SK-N-SH (cell line): Measurements from ENCODE around the gene ZNF783. TPM values are rescaled to one million over a fixed set of nuclear protein-coding genes. Genes with fewer than 3 reads are reported as not detected.

ENCODE experiments used
- CTCF ChIA-PET: fragments of 300-600, 350-600 bp; formaldehyde crosslinking; extraction: SDS; loops from one replicate; lab custom pipeline; 2021; lab: Yijun Ruan, JAX
- POLR2A ChIA-PET: fragments of 350-600 bp; sonication (Branson Sonifier 250); formaldehyde crosslinking; extraction: SDS; loops from one replicate; lab custom pipeline; 2020; ENCODE audit warnings: antibody characterized with exemption, inconsistent platforms; lab: Yijun Ruan, JAX
- DNase-seq: peaks from one replicate; pipeline ENCODE4 v3.0.0; 2012
- H2AFZ ChIP-seq: fragments of 200-600 bp; sonication (generic); 2 replicates; pipeline ENCODE4 v1.8.1; 2016; ENCODE audit warnings: antibody characterized with exemption, mild to moderate bottlenecking, low read depth
- H3F3A ChIP-seq: fragments of 200-600 bp; sonication (generic); replicated peaks from 2 replicates; pipeline ENCODE3; 2016; ENCODE audit warnings: antibody characterized with exemption, mild to moderate bottlenecking; ENCODE audit not compliant: insufficient read depth
- H3K27ac ChIP-seq, 2 experiments: fragments of 200-500 bp in 1 of 2; fragments of 200-600 bp in 1 of 2; sonication (Bioruptor generic) in 1 of 2; sonication (generic), shearing (Covaris generic) in 1 of 2; 2 replicates each; pipeline versions ENCODE4 v1.5.1 to v1.6.1; 2014 to 2016; ENCODE audit warnings: low read depth in 2 of 2, inconsistent platforms in 1 of 2, low read length in 1 of 2, mild to moderate bottlenecking in 1 of 2, mixed read lengths in 1 of 2
- H3K27me3 ChIP-seq: fragments of 200-600 bp; sonication (generic), shearing (Covaris generic); 2 replicates; pipeline ENCODE4 v1.6.1; 2016; ENCODE audit warnings: mixed run types; ENCODE audit not compliant: insufficient read depth
- H3K36me3 ChIP-seq, 2 experiments: fragments of 200-500 bp in 1 of 2; fragments of 200-600 bp in 1 of 2; sonication (Bioruptor generic) in 1 of 2; sonication (generic) in 1 of 2; replicated peaks in 1 of 2; 2 replicates each; pipeline versions ENCODE3 to v1.5.1; 2014 to 2016; ENCODE audit warnings: low read length in 1 of 2, mild to moderate bottlenecking in 1 of 2; ENCODE audit not compliant: insufficient read depth in 2 of 2, control insufficient read depth in 1 of 2
- H3K4me1 ChIP-seq, 2 experiments: fragments of 200-500 bp in 1 of 2; fragments of 200-600 bp in 1 of 2; sonication (Bioruptor generic) in 1 of 2; sonication (generic), shearing (Covaris generic) in 1 of 2; 2 replicates each; pipeline versions ENCODE4 v1.5.1 to v1.6.1; 2014 to 2016; ENCODE audit warnings: low read depth in 1 of 2, low read length in 1 of 2, mixed run types in 1 of 2; ENCODE audit not compliant: insufficient read depth in 2 of 2, control insufficient read depth in 1 of 2
- H3K4me2 ChIP-seq: fragments of 200-600 bp; sonication (generic), shearing (Covaris generic); 2 replicates; pipeline ENCODE4 v1.6.1; 2017; ENCODE audit warnings: mixed run types
- H3K4me3 ChIP-seq, 2 experiments: fragments of 200-500 bp in 1 of 2; fragments of 200-600 bp in 1 of 2; sonication (Bioruptor generic) in 1 of 2; sonication (generic), shearing (Covaris generic) in 1 of 2; 2 replicates each; pipeline versions ENCODE4 v1.5.1 to v1.8.1; 2014 to 2016; ENCODE audit warnings: low read depth in 2 of 2, inconsistent platforms in 1 of 2, low read length in 1 of 2, mild to moderate bottlenecking in 1 of 2, mixed read lengths in 1 of 2, moderate library complexity in 1 of 2
- H3K79me2 ChIP-seq: fragments of 200-600 bp; sonication (generic); 2 replicates; pipeline ENCODE4 v1.8.1; 2017; ENCODE audit warnings: mild to moderate bottlenecking; ENCODE audit not compliant: insufficient read depth
- H3K9ac ChIP-seq: fragments of 200-600 bp; sonication (generic); 2 replicates; pipeline ENCODE4 v1.6.1; 2017; ENCODE audit warnings: mixed run types
- H3K9me2 ChIP-seq: fragments of 200-600 bp; sonication (generic); 2 replicates; pipeline ENCODE4 v1.6.1; 2017; ENCODE audit warnings: mixed run types
- H3K9me3 ChIP-seq: fragments of 200-600 bp; sonication (generic); 2 replicates; pipeline ENCODE4 v1.6.1; 2017; ENCODE audit warnings: mixed run types, mild to moderate bottlenecking, moderate library complexity
- H4K20me1 ChIP-seq: fragments of 200-600 bp; sonication (generic); 2 replicates; pipeline ENCODE4 v1.6.1; 2017; ENCODE audit warnings: mild to moderate bottlenecking, mixed run types; ENCODE audit not compliant: insufficient read depth
- CHD2 ChIP-seq: fragments of 150-350 bp; IDR thresholded peaks from 2 replicates; pipeline ENCODE4 v1.6.1; 2018; ENCODE audit warnings: low read length; ENCODE audit not compliant: partially characterized antibody
- EP300 ChIP-seq, 2 experiments: IDR thresholded peaks; 2 replicates each; pipeline versions ENCODE4 v1.4.0 to v1.6.1; 2012; ENCODE audit warnings: borderline replicate concordance in 1 of 2, low read depth in 1 of 2, low read length in 1 of 2
- GABPA ChIP-seq: IDR thresholded peaks from 2 replicates; pipeline ENCODE4 v1.4.0; 2012; ENCODE audit warnings: low read depth, mild to moderate bottlenecking
- IRF3 ChIP-seq: fragments of 150-350 bp; IDR thresholded peaks from 2 replicates; pipeline ENCODE4 v1.6.1; 2016; ENCODE audit warnings: mild to moderate bottlenecking, low read depth, low read length
- JUND ChIP-seq: IDR thresholded peaks from 2 replicates; pipeline ENCODE4 v1.4.0; 2012
- NRF1 ChIP-seq: IDR thresholded peaks from 2 replicates; pipeline ENCODE4 v1.6.1; 2012; ENCODE audit warnings: low read depth, mild to moderate bottlenecking, low read length
- PBX3 ChIP-seq: IDR thresholded peaks from 2 replicates; pipeline ENCODE4; 2012
- POLR2AphosphoS5 ChIP-seq: IDR thresholded peaks from 2 replicates; pipeline ENCODE4 v1.6.1; 2012; ENCODE audit warnings: low read depth, low read length
- RAD21 ChIP-seq: IDR thresholded peaks from 2 replicates; pipeline ENCODE4 v1.6.1; 2012; ENCODE audit warnings: mild to moderate bottlenecking, low read length
- RFX5 ChIP-seq: IDR thresholded peaks from 2 replicates; pipeline ENCODE4 v1.6.1; 2012; ENCODE audit warnings: mild to moderate bottlenecking, improper control_type of control experiment, low read length
- RXRA ChIP-seq: IDR thresholded peaks from 2 replicates; pipeline ENCODE4 v1.4.0; 2012; ENCODE audit warnings: low read depth, mild to moderate bottlenecking, borderline replicate concordance
- TEAD4 ChIP-seq: IDR thresholded peaks from 2 replicates; pipeline ENCODE4 v1.4.0; 2012; ENCODE audit warnings: mild to moderate bottlenecking, borderline replicate concordance; ENCODE audit not compliant: insufficient read depth
- YY1 ChIP-seq: IDR thresholded peaks from 2 replicates; pipeline ENCODE4 v1.4.0; 2012; ENCODE audit warnings: low read depth, mild to moderate bottlenecking
- ZBTB33 ChIP-seq: IDR thresholded peaks from 2 replicates; pipeline ENCODE4 v1.4.0; 2012; ENCODE audit warnings: low read depth, borderline replicate concordance
- WGBS: methylation state at CpG from one replicate; pipeline ENCODE4 v1.1.6; 2017; ENCODE audit warnings: low lambda C conversion rate; 5-methylcytosine and 5-hydroxymethylcytosine counted together
- polyA plus RNA-seq, 3 experiments: library from polyadenylated mRNA; depleted of rRNA; stranded (reverse); fragments of >200 nt; gene quantifications; 2 replicates each; pipeline ENCODE4 v1.2.3, GENCODE V29; 2012
- TF ChIP-seq, protein P1 (sequence below): IDR thresholded peaks from 2 replicates; pipeline ENCODE4 v1.6.1; 2012; ENCODE audit warnings: mild to moderate bottlenecking, low read depth, low read length, moderate library complexity
- TF ChIP-seq, protein P2 (sequence below): fragments of 150-350 bp; IDR thresholded peaks from 2 replicates; pipeline ENCODE4 v1.6.1; 2017; ENCODE audit warnings: antibody characterized with exemption, low read length, low read depth, borderline replicate concordance

Gene ZNF783
- polyA plus RNA-seq, 1 of the 3 experiments (the other 2 are of a cell fraction) = 12.5 TPM

- Histone ChIP-seq H4K20me1 (no peaks in the 10 kb centered on the region), H3K4me2 (no peak overlapping the region), H3K4me1 (peaks cover 0 to 2% of the 10 kb centered on the region in 2 experiments; a peak in 1 of 4 replicates), H3K27me3 (no peaks in the 10 kb centered on the region), H3K27ac (no peak overlapping the region), H3K4me3 (no peak overlapping the region), H3F3A (no peaks in the 10 kb centered on the region), H3K9ac (no peak overlapping the region), H3K9me2 (no peaks in the 10 kb centered on the region), H3K79me2 (no peaks in the 10 kb centered on the region), H3K9me3 (no peaks in the 10 kb centered on the region), H2AFZ (no peak overlapping the region), H3K36me3 (peaks cover 0 to 16% of the 10 kb centered on the region in 2 experiments)
- no peak for DNase-seq
- TF ChIP-seq RFX5 = no peak
- no peak for TF ChIP-seq TEAD4
- TF ChIP-seq NRF1 = no peak
- no peak for TF ChIP-seq YY1
- TF ChIP-seq, protein P1, sequence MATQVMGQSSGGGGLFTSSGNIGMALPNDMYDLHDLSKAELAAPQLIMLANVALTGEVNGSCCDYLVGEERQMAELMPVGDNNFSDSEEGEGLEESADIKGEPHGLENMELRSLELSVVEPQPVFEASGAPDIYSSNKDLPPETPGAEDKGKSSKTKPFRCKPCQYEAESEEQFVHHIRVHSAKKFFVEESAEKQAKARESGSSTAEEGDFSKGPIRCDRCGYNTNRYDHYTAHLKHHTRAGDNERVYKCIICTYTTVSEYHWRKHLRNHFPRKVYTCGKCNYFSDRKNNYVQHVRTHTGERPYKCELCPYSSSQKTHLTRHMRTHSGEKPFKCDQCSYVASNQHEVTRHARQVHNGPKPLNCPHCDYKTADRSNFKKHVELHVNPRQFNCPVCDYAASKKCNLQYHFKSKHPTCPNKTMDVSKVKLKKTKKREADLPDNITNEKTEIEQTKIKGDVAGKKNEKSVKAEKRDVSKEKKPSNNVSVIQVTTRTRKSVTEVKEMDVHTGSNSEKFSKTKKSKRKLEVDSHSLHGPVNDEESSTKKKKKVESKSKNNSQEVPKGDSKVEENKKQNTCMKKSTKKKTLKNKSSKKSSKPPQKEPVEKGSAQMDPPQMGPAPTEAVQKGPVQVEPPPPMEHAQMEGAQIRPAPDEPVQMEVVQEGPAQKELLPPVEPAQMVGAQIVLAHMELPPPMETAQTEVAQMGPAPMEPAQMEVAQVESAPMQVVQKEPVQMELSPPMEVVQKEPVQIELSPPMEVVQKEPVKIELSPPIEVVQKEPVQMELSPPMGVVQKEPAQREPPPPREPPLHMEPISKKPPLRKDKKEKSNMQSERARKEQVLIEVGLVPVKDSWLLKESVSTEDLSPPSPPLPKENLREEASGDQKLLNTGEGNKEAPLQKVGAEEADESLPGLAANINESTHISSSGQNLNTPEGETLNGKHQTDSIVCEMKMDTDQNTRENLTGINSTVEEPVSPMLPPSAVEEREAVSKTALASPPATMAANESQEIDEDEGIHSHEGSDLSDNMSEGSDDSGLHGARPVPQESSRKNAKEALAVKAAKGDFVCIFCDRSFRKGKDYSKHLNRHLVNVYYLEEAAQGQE = no peak
- TF ChIP-seq GABPA = no peak
- no peak for TF ChIP-seq JUND
- TF ChIP-seq PBX3 = no peak
- no peak for TF ChIP-seq CHD2
- no peak for TF ChIP-seq EP300 (IDR thresholded peaks at IDR 0.05; ENCODE audit: borderline replicate concordance in 1 of 2, low read depth in 1 of 2, low read length in 1 of 2)
- no peak for TF ChIP-seq RAD21
- no peak for TF ChIP-seq POLR2AphosphoS5
- ChIA-PET POLR2A (no interaction called here), CTCF (interaction anchor here (1.1 to 1.3 kb wide), 3 partner anchors 18 to 450 kb away, joined by 3 to 4 read pairs (median 4); no protein-coding TSS in a partner anchor)
- 82% methylated on average over 16 of the region's 16 CpGs for WGBS
These were observed 29.9 kb downstream of the ZNF783 start for GRCh38 chr7:149291781-149292461.

DNA sequence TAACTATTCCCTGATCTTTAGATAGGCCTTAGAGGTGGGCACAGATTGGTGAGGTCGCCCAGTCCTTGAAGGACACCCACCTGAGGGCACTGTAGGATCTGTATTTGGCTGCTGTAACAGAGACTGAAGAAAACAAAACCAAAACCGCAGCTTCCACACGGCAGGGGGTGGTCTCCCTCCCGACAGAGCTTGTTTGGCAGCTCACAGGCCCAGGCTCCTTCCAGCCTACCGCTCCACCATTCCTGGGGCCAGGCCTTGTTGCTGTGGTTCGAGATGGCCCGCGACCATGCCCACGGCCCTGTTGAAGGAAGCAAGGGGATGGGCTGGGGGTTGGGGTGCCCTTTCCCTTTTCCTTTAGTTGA is 30.4 kb downstream of the ZNF783 start:
- Histone ChIP-seq H3K4me2 (no peak overlapping the region), H3K9me2 (no peaks in the 10 kb centered on the region), H3K9ac (no peak overlapping the region), H3K4me3 (no peak overlapping the region), H3K79me2 (no peaks in the 10 kb centered on the region), H4K20me1 (no peaks in the 10 kb centered on the region), H3K27me3 (no peaks in the 10 kb centered on the region), H3K4me1 (peaks cover 0 to 2% of the 10 kb centered on the region in 2 experiments; a peak in 1 of 4 replicates), H3K9me3 (no peaks in the 10 kb centered on the region), H3K36me3 (peaks cover 0 to 16% of the 10 kb centered on the region in 2 experiments), H3F3A (no peaks in the 10 kb centered on the region), H2AFZ (no peak overlapping the region), H3K27ac (no peak overlapping the region)
- CTCF ChIA-PET = interaction anchor here (1.3 kb wide), 2 partner anchors 18 to 22 kb away, joined by 3 to 4 read pairs; no protein-coding TSS in a partner anchor
- TF ChIP-seq IRF3 (no peak), EP300 (IDR thresholded peaks at IDR 0.05; ENCODE audit: borderline replicate concordance in 1 of 2, low read depth in 1 of 2, low read length in 1 of 2) (no peak), PBX3 (no peak), CHD2 (no peak), ZBTB33 (no peak), RXRA (no peak)
- TF ChIP-seq, protein P2, sequence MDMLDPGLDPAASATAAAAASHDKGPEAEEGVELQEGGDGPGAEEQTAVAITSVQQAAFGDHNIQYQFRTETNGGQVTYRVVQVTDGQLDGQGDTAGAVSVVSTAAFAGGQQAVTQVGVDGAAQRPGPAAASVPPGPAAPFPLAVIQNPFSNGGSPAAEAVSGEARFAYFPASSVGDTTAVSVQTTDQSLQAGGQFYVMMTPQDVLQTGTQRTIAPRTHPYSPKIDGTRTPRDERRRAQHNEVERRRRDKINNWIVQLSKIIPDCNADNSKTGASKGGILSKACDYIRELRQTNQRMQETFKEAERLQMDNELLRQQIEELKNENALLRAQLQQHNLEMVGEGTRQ = no peak
- 88% methylated on average over 9 of the region's 9 CpGs for WGBS
- POLR2A ChIA-PET = no interaction called here
- DNase-seq = peak; percentile 25
